Smooth muscle cell (in vitro differentiated cells): ENCODE results near the gene BRDT. TPM values are rescaled to one million over a fixed set of nuclear protein-coding genes. Genes with fewer than 3 reads are reported as not detected.

Experiments
- DNase-seq: peaks from one replicate; lab custom pipeline; 2025; ENCODE audit not compliant: unreplicated experiment; lab: John Stamatoyannopoulos, UW
- H2AFZ ChIP-seq: fragments of 200-600 bp; sonication (generic); 2 replicates; pipeline ENCODE4 v1.6.0; 2016; ENCODE audit warnings: antibody characterized with exemption, low read depth, mild to moderate bottlenecking
- H3F3A ChIP-seq: fragments of 200-600 bp; sonication (generic); 2 replicates; pipeline ENCODE4 v1.6.0; 2017; ENCODE audit warnings: antibody characterized with exemption, low read depth
- H3K27ac ChIP-seq: fragments of 200-600 bp; sonication (generic); 2 replicates; pipeline ENCODE4 v1.5.1; 2016; ENCODE audit warnings: low read depth, mild to moderate bottlenecking
- H3K27me3 ChIP-seq: fragments of 200-600 bp; sonication (generic); 2 replicates; pipeline ENCODE4 v1.6.1; 2016; ENCODE audit warnings: low read depth, mild to moderate bottlenecking
- H3K36me3 ChIP-seq: fragments of 200-600 bp; sonication (generic); 2 replicates; pipeline ENCODE4 v1.5.1; 2016; ENCODE audit warnings: low read depth
- H3K4me1 ChIP-seq: fragments of 200-600 bp; sonication (generic); 2 replicates; pipeline ENCODE4 v1.5.1; 2016; ENCODE audit warnings: low read depth
- H3K4me2 ChIP-seq: fragments of 200-600 bp; sonication (generic); 2 replicates; pipeline ENCODE4 v1.6.0; 2016; ENCODE audit warnings: mild to moderate bottlenecking
- H3K4me3 ChIP-seq: fragments of 200-600 bp; sonication (generic); 2 replicates; pipeline ENCODE4 v1.5.1; 2016; ENCODE audit warnings: mild to moderate bottlenecking
- H3K79me2 ChIP-seq: fragments of 200-600 bp; sonication (generic); 2 replicates; pipeline ENCODE4 v1.6.0; 2016; ENCODE audit warnings: low read depth, mild to moderate bottlenecking
- H3K9ac ChIP-seq: fragments of 200-600 bp; sonication (generic); 2 replicates; pipeline ENCODE4 v1.6.0; 2016; ENCODE audit warnings: low read depth
- H3K9me3 ChIP-seq: fragments of 200-600 bp; sonication (generic); replicated peaks from 2 replicates; pipeline ENCODE4 v1.5.1; 2016; ENCODE audit warnings: low read depth
- H4K20me1 ChIP-seq: fragments of 200-600 bp; sonication (generic); 2 replicates; pipeline ENCODE4 v1.6.0; 2016; ENCODE audit warnings: low read depth
- CTCF ChIP-seq: fragments of 200-600 bp; sonication (generic); IDR thresholded peaks from 2 replicates; pipeline ENCODE4 v1.5.1; 2017; ENCODE audit warnings: borderline replicate concordance, mild to moderate bottlenecking, antibody characterized with exemption; ENCODE audit not compliant: insufficient read depth, poor library complexity, severe bottlenecking
- WGBS: methylation state at CpG from one replicate; pipeline ENCODE4 v1.1.7; 2016; ENCODE audit warnings: low lambda C conversion rate; 5-methylcytosine and 5-hydroxymethylcytosine counted together
- polyA plus RNA-seq: library from polyadenylated mRNA; unstranded; fragments of >200 nt; fragmentation: Nextera tagmentation; extraction: Ambion mirVana; gene quantifications from 2 replicates; pipeline ENCODE4 v1.2.1, GENCODE V29; 2016
- total RNA-seq: library from RNA; depleted of rRNA; stranded (reverse); fragments of >200 nt; gene quantifications from 2 replicates; pipeline ENCODE4 v1.2.3, GENCODE V29; 2014

Gene BRDT
- not detected in 2 replicates for total RNA-seq
- polyA plus RNA-seq: not detected in 2 replicates

- no peak for DNase-seq
- Histone ChIP-seq H3K27ac (no peak within 1 kb of the TSS), H3K9me3 (no peaks in the 10 kb centered on the region), H3K79me2 (no peaks in the 10 kb centered on the region), H3K36me3 (no peaks in the 10 kb centered on the region), H3K4me2 (no peak within 1 kb of the TSS), H3K4me3 (no peak within 1 kb of the TSS), H3K4me1 (no peaks in the 10 kb centered on the region), H4K20me1 (no peaks in the 10 kb centered on the region), H3F3A (no peaks in the 10 kb centered on the region), H3K27me3 (no peaks in the 10 kb centered on the region), H3K9ac (no peak within 1 kb of the TSS), H2AFZ (no peak within 1 kb of the TSS)
- no peak for TF ChIP-seq CTCF
- WGBS: 88% methylated on average over 23 of the region's 23 CpGs
These were observed at the start of gene BRDT for GRCh38 chr1:91949356-91949699. Gene BRDT, plus strand, starts transcription at chr1:91949401. Its CDS starts 13,354 bp downstream, at chr1:91962755.

- TF ChIP-seq CTCF: no peak
- no peaks in the 10 kb centered on the region for H3K9me3 ChIP-seq
- no peaks in the 10 kb centered on the region for H3K4me1 ChIP-seq
- H3K36me3 ChIP-seq: no peaks in the 10 kb centered on the region
- H4K20me1 ChIP-seq: no peaks in the 10 kb centered on the region
- DNase-seq: no peak
- no peaks in the 10 kb centered on the region for H3K79me2 ChIP-seq
- no peak overlapping the region for H3K4me2 ChIP-seq
- H3K27ac ChIP-seq: no peak overlapping the region
- H3K4me3 ChIP-seq: no peak overlapping the region
- H2AFZ ChIP-seq: no peak overlapping the region
- WGBS: 96% methylated on average over 1 of the region's 1 CpG
- H3K9ac ChIP-seq: no peak overlapping the region
- no peaks in the 10 kb centered on the region for H3F3A ChIP-seq
- no peaks in the 10 kb centered on the region for H3K27me3 ChIP-seq
These were observed 48.6 kb upstream of the BRDT start for GRCh38 chr1:91900562-91900961.

GRCh38 chr1:91901231-91901630, 48.0 kb upstream of the BRDT start:
- no peak overlapping the region for H3K27ac ChIP-seq

More at GRCh38 chr1:91901231-91901630, 48.0 kb upstream of the BRDT start:
- H4K20me1 ChIP-seq: no peaks in the 10 kb centered on the region
- TF ChIP-seq CTCF: no peak
- no peak overlapping the region for H3K4me2 ChIP-seq
- no peaks in the 10 kb centered on the region for H3K36me3 ChIP-seq
- no peak overlapping the region for H2AFZ ChIP-seq
- no peaks in the 10 kb centered on the region for H3K9me3 ChIP-seq
- no peaks in the 10 kb centered on the region for H3K4me1 ChIP-seq
- no peaks in the 10 kb centered on the region for H3F3A ChIP-seq
- no peak overlapping the region for H3K9ac ChIP-seq
- no peak overlapping the region for H3K4me3 ChIP-seq
- DNase-seq: no peak
- no peaks in the 10 kb centered on the region for H3K27me3 ChIP-seq
- H3K79me2 ChIP-seq: no peaks in the 10 kb centered on the region
